ENCODE data around the gene CACNB2. TPM values are rescaled to one million over a fixed set of nuclear protein-coding genes. Genes with fewer than 3 reads are reported as not detected.

The CACNB2 gene
- total and polyA plus RNA-seq, 4 donors, result 0.38 to 3.1 (median 0.83) TPM

DNA sequence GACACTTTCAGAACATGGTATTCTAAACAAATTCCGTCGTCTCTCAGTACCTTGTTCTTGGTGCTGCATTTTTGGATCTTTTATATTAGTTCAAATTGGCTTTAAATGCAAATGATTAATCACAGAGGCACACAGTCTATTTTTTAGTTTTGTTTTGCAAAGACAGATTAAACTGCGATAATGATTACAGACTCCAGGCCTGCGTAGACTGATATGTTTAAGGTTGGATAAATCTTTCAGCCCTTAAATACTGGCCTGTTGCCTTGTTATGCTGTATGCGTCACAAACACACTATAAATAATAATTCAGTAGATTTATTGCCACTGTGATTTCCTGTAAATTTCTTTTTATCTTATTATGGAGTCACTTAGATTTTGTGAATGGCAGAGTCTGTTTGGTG lies 19.3 kb downstream of the CACNB2 start:
- Histone ChIP-seq H3K27me3 (ENCODE audit: control insufficient read depth in 4 of 4, insufficient read depth in 4 of 4, low read length in 3 of 4) (peaks cover 0 to 4% (median 0%) of the 10 kb centered on the region in 4 donors), H3K36me3 (ENCODE audit: control insufficient read depth in 4 of 4, insufficient read depth in 3 of 4, low read depth in 1 of 4, low read length in 3 of 4) (no peaks in the 10 kb centered on the region), H3K27ac (ENCODE audit: low read depth in 1 of 2, low read length in 2 of 2) (no peak overlapping the region), H3K4me3 (ENCODE audit: low read depth in 1 of 3, low read length in 3 of 3) (no peak overlapping the region), H3K4me1 (ENCODE audit: control insufficient read depth in 4 of 4, insufficient read depth in 4 of 4, low read length in 3 of 4) (no peaks in the 10 kb centered on the region), H3K9me3 (ENCODE audit: control insufficient read depth in 4 of 4, low read length in 3 of 4) (peaks cover 0 to 4% (median 2%) of the 10 kb centered on the region in 4 donors), H3K9ac (ENCODE audit: low read depth in 1 of 2, low read length in 2 of 2) (no peak overlapping the region)
- WGBS, result 78% methylated on average over 5 of the region's 5 CpGs
- TF ChIP-seq, protein P1, sequence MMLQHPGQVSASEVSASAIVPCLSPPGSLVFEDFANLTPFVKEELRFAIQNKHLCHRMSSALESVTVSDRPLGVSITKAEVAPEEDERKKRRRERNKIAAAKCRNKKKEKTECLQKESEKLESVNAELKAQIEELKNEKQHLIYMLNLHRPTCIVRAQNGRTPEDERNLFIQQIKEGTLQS (IDR thresholded peaks at IDR 0.05), result no peak
- TF ChIP-seq FOXA1 (IDR thresholded peaks at IDR 0.05) (no peak), TAF1 (conservative IDR thresholded peaks at IDR 0.05) (no peak), YY1 (IDR thresholded peaks at IDR 0.05) (no peak), HNF4G (IDR thresholded peaks at IDR 0.05) (no peak), GABPA (IDR thresholded peaks at IDR 0.05 in 1 of 2, conservative IDR thresholded peaks at IDR 0.05 in 1 of 2) (no peak)
- TF ChIP-seq, protein P2, sequence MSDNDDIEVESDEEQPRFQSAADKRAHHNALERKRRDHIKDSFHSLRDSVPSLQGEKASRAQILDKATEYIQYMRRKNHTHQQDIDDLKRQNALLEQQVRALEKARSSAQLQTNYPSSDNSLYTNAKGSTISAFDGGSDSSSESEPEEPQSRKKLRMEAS (IDR thresholded peaks at IDR 0.05), result no peak
- TF ChIP-seq, protein P3, sequence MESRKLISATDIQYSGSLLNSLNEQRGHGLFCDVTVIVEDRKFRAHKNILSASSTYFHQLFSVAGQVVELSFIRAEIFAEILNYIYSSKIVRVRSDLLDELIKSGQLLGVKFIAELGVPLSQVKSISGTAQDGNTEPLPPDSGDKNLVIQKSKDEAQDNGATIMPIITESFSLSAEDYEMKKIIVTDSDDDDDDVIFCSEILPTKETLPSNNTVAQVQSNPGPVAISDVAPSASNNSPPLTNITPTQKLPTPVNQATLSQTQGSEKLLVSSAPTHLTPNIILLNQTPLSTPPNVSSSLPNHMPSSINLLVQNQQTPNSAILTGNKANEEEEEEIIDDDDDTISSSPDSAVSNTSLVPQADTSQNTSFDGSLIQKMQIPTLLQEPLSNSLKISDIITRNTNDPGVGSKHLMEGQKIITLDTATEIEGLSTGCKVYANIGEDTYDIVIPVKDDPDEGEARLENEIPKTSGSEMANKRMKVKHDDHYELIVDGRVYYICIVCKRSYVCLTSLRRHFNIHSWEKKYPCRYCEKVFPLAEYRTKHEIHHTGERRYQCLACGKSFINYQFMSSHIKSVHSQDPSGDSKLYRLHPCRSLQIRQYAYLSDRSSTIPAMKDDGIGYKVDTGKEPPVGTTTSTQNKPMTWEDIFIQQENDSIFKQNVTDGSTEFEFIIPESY (IDR thresholded peaks at IDR 0.05), result no peak
- no peak for DNase-seq (ENCODE audit: low spot score)

DNA sequence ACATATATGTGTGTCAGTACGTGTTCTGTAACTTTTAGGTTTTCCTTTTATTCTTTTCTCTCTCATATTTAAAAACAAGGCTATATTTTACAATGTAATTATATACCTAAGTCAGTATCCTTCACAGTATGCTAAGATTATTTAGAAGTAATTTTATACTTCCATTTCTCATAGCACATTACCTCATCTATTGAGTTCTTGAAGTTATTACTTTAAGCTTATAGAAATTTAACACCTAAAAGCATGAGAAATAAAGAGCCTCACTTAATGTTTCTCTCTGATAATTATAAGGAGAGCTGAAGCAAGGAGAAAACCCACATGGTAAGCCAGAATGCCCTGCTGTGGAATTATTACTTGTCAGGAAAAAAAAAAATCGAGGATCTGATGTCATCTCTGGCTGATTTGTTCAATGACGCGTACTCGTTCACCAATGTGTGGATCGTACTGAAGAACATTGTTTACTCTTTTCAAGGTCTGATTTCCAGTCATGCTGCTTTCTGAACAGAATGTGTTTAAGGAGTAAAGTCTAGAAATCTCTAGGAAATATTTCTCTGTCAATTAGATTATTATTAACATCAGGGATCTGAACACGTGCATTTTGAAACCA lies 21.9 kb downstream of the CACNB2 start:
- DNase-seq (ENCODE audit: low spot score), result no peak
- H3K4me3 ChIP-seq (ENCODE audit: low read depth in 1 of 3, low read length in 3 of 3), result no peak overlapping the region
- no peaks in the 10 kb centered on the region for H3K9me3 ChIP-seq (ENCODE audit: control insufficient read depth in 4 of 4, low read length in 3 of 4)
- WGBS, result 80% methylated on average over 7 of the region's 7 CpGs
- no peaks in the 10 kb centered on the region for H3K36me3 ChIP-seq (ENCODE audit: control insufficient read depth in 4 of 4, insufficient read depth in 3 of 4, low read depth in 1 of 4, low read length in 3 of 4)
- no peak overlapping the region for H3K27ac ChIP-seq (ENCODE audit: low read depth in 1 of 2, low read length in 2 of 2)
- TF ChIP-seq, protein P2 (IDR thresholded peaks at IDR 0.05), result no peak
- TF ChIP-seq JUND (IDR thresholded peaks at IDR 0.05), result no peak
- TF ChIP-seq, protein P1 (IDR thresholded peaks at IDR 0.05), result no peak
- no peak for TF ChIP-seq SP1 (IDR thresholded peaks at IDR 0.05)
- TF ChIP-seq RAD21 (IDR thresholded peaks at IDR 0.05), result no peak
- no peak for TF ChIP-seq GABPA (IDR thresholded peaks at IDR 0.05 in 1 of 2, conservative IDR thresholded peaks at IDR 0.05 in 1 of 2)
- TF ChIP-seq TAF1 (conservative IDR thresholded peaks at IDR 0.05), result no peak
- TF ChIP-seq RXRA (IDR thresholded peaks at IDR 0.05), result no peak
- no peak for TF ChIP-seq HNF4G (IDR thresholded peaks at IDR 0.05)
- TF ChIP-seq YY1 (IDR thresholded peaks at IDR 0.05), result no peak
- TF ChIP-seq, protein P4, sequence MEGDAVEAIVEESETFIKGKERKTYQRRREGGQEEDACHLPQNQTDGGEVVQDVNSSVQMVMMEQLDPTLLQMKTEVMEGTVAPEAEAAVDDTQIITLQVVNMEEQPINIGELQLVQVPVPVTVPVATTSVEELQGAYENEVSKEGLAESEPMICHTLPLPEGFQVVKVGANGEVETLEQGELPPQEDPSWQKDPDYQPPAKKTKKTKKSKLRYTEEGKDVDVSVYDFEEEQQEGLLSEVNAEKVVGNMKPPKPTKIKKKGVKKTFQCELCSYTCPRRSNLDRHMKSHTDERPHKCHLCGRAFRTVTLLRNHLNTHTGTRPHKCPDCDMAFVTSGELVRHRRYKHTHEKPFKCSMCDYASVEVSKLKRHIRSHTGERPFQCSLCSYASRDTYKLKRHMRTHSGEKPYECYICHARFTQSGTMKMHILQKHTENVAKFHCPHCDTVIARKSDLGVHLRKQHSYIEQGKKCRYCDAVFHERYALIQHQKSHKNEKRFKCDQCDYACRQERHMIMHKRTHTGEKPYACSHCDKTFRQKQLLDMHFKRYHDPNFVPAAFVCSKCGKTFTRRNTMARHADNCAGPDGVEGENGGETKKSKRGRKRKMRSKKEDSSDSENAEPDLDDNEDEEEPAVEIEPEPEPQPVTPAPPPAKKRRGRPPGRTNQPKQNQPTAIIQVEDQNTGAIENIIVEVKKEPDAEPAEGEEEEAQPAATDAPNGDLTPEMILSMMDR (IDR thresholded peaks at IDR 0.05; ENCODE audit: low read depth, low read length, missing input control), result no peak
- TF ChIP-seq FOXA2 (IDR thresholded peaks at IDR 0.05), result no peak
- no peak for TF ChIP-seq NR2F2 (IDR thresholded peaks at IDR 0.05)
- TF ChIP-seq, protein P3 (IDR thresholded peaks at IDR 0.05), result no peak
- TF ChIP-seq, protein P5, sequence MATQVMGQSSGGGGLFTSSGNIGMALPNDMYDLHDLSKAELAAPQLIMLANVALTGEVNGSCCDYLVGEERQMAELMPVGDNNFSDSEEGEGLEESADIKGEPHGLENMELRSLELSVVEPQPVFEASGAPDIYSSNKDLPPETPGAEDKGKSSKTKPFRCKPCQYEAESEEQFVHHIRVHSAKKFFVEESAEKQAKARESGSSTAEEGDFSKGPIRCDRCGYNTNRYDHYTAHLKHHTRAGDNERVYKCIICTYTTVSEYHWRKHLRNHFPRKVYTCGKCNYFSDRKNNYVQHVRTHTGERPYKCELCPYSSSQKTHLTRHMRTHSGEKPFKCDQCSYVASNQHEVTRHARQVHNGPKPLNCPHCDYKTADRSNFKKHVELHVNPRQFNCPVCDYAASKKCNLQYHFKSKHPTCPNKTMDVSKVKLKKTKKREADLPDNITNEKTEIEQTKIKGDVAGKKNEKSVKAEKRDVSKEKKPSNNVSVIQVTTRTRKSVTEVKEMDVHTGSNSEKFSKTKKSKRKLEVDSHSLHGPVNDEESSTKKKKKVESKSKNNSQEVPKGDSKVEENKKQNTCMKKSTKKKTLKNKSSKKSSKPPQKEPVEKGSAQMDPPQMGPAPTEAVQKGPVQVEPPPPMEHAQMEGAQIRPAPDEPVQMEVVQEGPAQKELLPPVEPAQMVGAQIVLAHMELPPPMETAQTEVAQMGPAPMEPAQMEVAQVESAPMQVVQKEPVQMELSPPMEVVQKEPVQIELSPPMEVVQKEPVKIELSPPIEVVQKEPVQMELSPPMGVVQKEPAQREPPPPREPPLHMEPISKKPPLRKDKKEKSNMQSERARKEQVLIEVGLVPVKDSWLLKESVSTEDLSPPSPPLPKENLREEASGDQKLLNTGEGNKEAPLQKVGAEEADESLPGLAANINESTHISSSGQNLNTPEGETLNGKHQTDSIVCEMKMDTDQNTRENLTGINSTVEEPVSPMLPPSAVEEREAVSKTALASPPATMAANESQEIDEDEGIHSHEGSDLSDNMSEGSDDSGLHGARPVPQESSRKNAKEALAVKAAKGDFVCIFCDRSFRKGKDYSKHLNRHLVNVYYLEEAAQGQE (IDR thresholded peaks at IDR 0.05), result no peak
- TF ChIP-seq HNF4A (conservative IDR thresholded peaks at IDR 0.05), result no peak
- no peak for TF ChIP-seq FOXA1 (IDR thresholded peaks at IDR 0.05)
- H3K9ac ChIP-seq (ENCODE audit: low read depth in 1 of 2, low read length in 2 of 2), result no peak overlapping the region
- H3K4me1 ChIP-seq (ENCODE audit: control insufficient read depth in 4 of 4, insufficient read depth in 4 of 4, low read length in 3 of 4), result no peaks in the 10 kb centered on the region
- peaks cover 0 to 4% (median 0%) of the 10 kb centered on the region in 4 donors for H3K27me3 ChIP-seq (ENCODE audit: control insufficient read depth in 4 of 4, insufficient read depth in 4 of 4, low read length in 3 of 4)

All from liver (tissue), 9 donors.